Ovary (tissue), 10 donors: ENCODE data around the gene GOLGA8O. TPM values are rescaled to one million over a fixed set of nuclear protein-coding genes. Genes with fewer than 3 reads are reported as not detected.
"Not testable (repeated sequence)": the region's sequence is repeated elsewhere in the genome, so short reads cannot be mapped to it uniquely, and the experiment has no call there.

Experiments used
- DNase-seq, 5 donors: peaks; one replicate each; pipeline ENCODE4 v3.0.0-alpha.2; 2019 to 2020
- H3K27ac ChIP-seq, 2 donors: fragments of 200-600 bp; one replicate each; pipeline versions ENCODE4 v1.5.1 to v1.8.0; 2019 to 2022
- H3K27me3 ChIP-seq: fragments of 200-600 bp; one replicate; pipeline ENCODE4 v1.8.0; 2022
- H3K36me3 ChIP-seq: fragments of 200-600 bp; sonication (generic); one replicate; pipeline ENCODE4 v1.5.1; 2019
- H3K4me1 ChIP-seq: one replicate; pipeline ENCODE4 v1.8.1; 2013; ENCODE audit warnings: mild to moderate bottlenecking, moderate library complexity; ENCODE audit not compliant: insufficient read depth
- H3K4me3 ChIP-seq: fragments of 200-600 bp; sonication (generic); one replicate; pipeline ENCODE4 v1.5.1; 2017
- H3K9me3 ChIP-seq, 2 donors: fragments of 200-600 bp in 1 of 2; sonication (generic) in 1 of 2; one replicate each; pipeline versions ENCODE4 v1.5.1 to v1.8.1; 2013 to 2019; ENCODE audit warnings: mild to moderate bottlenecking in 1 of 2, moderate library complexity in 1 of 2
- WGBS, 3 donors: extraction: QIAGEN DNeasy Blood & Tissue Kit in 1 of 3; methylation state at CpG; one replicate each; pipeline versions ENCODE4 v1.1.5 to v1.1.7; 2013 to 2017; 5-methylcytosine and 5-hydroxymethylcytosine counted together
- intact Hi-C, 4 donors: fragments of 100-400 bp; cut with DNase I; formaldehyde crosslinking; loops; one replicate each; pipeline versions ENCODE4 v1.11.0 to v1.15.1; 2022 to 2023
- long read RNA-seq, 3 donors: library from polyadenylated mRNA in 2 of 3; unstranded in 2 of 3; transcript quantifications; one replicate each; pipeline ENCODE4 v2.0.0 and lab custom pipeline, GENCODE V29; 2021 to 2026
- polyA plus RNA-seq, 2 donors: library from polyadenylated mRNA; stranded (reverse); fragments of 200-250 nt in 1 of 2; fragments of 350-450 nt in 1 of 2; fragmentation: Illumina TruSeq in 1 of 2; extraction: RNeasy Lipid Tissue Mini Kit (QIAGEN cat#74804) in 1 of 2; gene quantifications; one replicate each; pipeline ENCODE4 v1.2.3, GENCODE V29; 2013 to 2014
- total RNA-seq, 7 donors: library from RNA; depleted of rRNA in 2 of 7; stranded (reverse); fragments of >200 nt in 2 of 7; fragmentation: NEBNext Ultra II Directional in 3 of 7; extraction: Animal tissue kit (Norgen Biotek cat#: 25700) in 3 of 7; gene quantifications; one replicate each; pipeline versions ENCODE4 v1.1.0 to v1.2.4, GENCODE V29; 2016 to 2023
- donor health status: DM: no; HTN: no; CAD: no; lungs with moderate emphysema.
- donor health status: DM: no; HTN: no; CAD: no.
- donor health status: Bipolar disorder and iron deficiency.
- donor health status: DM: yes; HTN: yes; CAD: no.
- donor health status: DM: no; HTN: no; CAD: no.
- donor health status: DM: yes; HTN: yes; CAD: no.

The GOLGA8O gene, protein sequence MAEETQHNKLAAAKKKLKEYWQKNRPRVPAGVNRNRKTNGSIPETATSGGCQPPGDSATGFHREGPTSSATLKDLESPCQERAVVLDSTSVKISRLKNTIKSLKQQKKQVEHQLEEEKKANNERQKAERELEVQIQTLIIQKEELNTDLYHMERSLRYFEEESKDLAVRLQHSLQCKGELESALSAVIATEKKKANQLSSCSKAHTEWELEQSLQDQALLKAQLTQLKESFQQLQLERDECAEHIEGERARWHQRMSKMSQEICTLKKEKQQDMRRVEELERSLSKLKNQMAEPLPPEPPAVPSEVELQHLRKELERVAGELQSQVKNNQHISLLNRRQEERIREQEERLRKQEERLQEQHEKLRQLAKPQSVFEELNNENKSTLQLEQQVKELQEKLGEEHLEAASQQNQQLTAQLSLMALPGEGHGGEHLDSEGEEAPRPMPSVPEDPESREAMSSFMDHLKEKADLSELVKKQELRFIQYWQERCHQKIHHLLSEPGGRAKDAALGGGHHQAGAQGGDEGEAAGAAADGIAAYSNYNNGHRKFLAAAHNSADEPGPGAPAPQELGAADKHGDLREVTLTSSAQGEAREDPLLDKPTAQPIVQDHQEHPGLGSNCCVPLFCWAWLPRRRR
- total RNA-seq (1 to 10 TPM in 6 of 7 donors, not detected in 1; 1.1 to 3.1 (median 1.5) TPM), polyA plus RNA-seq (1 to 10 TPM in 1 of 2 donors, under 1 TPM in 1; 0.58 to 7.7 TPM)
- long read RNA-seq, donor 1, partial matches to known transcripts: 0 of 1 reads
- long read RNA-seq, donor 1, other reads (novel, unspliced or antisense): 1 of 1 reads
- long read RNA-seq, donor 2: 0 reads
- long read RNA-seq, donor 3, partial matches to known transcripts: 0 of 1 reads
- long read RNA-seq, donor 3, other reads (novel, unspliced or antisense): 1 of 1 reads

DNA sequence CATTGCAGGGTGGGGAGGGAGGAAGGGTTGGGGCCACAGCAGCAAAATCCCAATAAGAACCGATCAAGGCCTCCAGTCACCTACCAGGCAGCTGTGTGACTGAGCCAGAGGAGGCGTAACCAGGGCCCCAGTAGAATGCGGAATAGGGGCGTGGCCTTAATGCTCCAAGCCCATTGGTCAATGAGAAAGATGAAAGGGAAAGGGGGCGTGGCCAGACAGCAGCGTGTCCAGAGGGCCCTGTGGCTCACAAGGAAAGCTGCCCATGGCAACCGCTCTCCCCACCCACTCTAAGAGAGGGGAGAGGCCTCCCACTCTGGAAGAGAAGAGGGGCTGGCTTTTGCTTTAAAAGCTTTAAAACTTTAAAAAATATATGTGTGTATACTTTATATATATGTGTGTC, at the start of gene GOLGA8O:
Gene GOLGA8O, minus strand, starts transcription at position 101 of the 400 bp plus-strand sequence. Its CDS starts 98 bp downstream, at position 3.
- DNase-seq, H3K4me1 ChIP-seq, H3K27me3 ChIP-seq, H3K36me3 ChIP-seq, H3K4me3 ChIP-seq, intact Hi-C loops, H3K9me3 ChIP-seq, H3K27ac ChIP-seq: not testable (repeated sequence)
- WGBS, 3 donors: no CpG with 5 or more reads among the region's 7 CpGs

DNA sequence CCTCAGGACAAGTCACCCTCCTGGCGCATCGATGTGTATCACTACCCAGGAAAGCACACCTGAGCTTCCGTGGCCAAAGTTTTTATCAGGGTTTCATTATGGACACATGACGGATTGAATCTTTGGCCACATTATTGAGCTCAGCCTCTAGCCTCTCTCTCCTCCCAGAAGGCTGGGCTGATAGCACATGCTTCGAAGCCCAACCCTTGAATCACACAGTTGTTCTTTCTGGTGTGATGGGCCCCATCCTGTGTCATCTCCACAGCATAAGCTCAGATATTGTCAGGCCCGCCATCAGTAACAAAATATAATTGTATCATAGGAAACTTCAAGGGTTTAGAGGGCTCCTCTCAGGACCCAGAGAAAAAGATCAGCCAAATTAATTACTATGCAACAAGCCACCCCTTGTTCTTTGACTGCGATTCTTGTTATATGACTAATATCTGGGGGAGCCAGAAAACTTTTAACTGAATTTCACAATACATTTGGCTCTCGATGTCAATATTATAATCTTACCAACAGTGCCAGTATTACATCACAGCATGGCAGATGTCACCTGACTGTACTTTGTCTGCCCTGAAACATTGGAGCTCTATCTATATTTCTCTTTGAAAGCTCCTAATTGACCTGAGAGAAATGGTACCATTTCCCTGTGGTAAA, 48.8 kb upstream of the GOLGA8O start:
- DNase-seq, H3K36me3 ChIP-seq, H3K4me3 ChIP-seq, H3K9me3 ChIP-seq, H3K27ac ChIP-seq, H3K27me3 ChIP-seq, H3K4me1 ChIP-seq, intact Hi-C loops: not testable (repeated sequence)
- WGBS, 3 donors: no CpG with 5 or more reads among the region's 8 CpGs

DNA sequence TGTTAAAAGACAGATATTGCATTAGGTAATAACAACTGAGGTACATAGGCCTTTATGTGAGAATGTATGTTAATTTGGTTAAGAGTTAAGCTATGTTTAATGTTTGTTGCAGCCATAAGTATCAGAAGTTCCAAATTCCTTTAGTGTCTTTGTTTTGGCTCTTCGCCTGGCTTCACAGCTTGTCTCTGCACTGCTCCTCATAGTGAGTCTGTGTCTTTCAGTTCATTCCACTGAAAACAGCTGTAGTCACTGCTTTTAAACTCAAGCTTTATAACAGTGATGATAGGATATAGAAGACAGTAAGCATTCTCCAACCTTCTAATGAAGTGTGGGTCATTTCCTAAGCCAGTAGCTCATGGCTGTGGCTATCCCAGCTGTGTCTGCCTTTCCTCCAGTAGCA, 47.5 kb upstream of the GOLGA8O start:
- H3K27ac ChIP-seq, H3K36me3 ChIP-seq: not testable (repeated sequence)
- 14 to 36% (median 28%) methylated on average over 1 of the region's 1 CpG for WGBS, 3 donors

DNA sequence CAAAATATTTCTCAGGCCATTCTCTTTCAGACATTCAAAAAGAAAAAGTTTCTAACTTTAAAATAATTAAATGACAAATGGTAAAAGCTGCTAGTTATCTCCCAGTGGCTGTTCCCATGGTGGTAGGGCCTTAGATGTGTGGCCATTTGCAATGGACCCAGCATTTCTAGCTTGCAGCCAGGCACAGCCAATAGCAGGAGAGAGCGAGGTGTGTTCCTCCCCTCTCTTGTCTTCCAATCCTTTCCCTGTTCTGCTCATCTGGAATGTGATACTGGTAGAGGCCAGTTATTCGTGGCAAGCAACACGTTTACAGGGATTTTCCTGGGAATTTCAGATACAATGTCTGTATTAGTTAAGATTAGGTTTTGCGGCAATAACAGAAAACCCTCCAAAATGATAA, 37.3 kb upstream of the GOLGA8O start:
- WGBS, 3 donors: no CpG with 5 or more reads among the region's 4 CpGs

More for the DNA sequence above, 47.5 kb upstream of the GOLGA8O start:
- H3K9me3 ChIP-seq, H3K4me3 ChIP-seq, H3K4me1 ChIP-seq, H3K27me3 ChIP-seq, intact Hi-C loops, DNase-seq: not testable (repeated sequence)

DNA sequence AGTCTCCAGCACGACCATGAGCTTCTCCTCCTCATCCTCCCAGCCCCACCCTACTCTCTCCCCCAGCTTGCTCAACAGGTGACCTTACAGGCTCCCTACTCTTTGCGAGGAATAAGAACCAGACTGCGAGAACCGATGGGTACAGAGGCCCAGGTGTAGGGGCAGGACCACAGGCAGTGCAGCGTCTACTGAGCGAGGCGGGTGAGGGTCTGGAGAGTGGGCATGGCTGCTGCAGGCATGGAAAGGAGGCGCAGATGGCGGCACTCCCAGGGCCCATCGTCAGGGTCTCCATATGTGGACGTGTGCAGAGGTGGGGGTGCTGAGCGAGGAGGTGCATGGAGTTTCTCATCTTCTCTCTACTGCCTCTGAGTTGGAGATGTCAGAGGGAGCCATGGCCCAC, 31.0 kb upstream of the GOLGA8O start:
- H3K36me3 ChIP-seq, H3K9me3 ChIP-seq, intact Hi-C loops, H3K4me3 ChIP-seq, H3K27ac ChIP-seq, H3K27me3 ChIP-seq, H3K4me1 ChIP-seq: not testable (repeated sequence)
- 91 to 93% (median 92%) methylated on average over 10 to 11 of the region's 12 CpGs for WGBS, 3 donors
- peak in 1 of 5 donors; percentile 9 for DNase-seq

More for the DNA sequence above, 37.3 kb upstream of the GOLGA8O start:
- H3K4me3 ChIP-seq, DNase-seq, intact Hi-C loops, H3K36me3 ChIP-seq, H3K27me3 ChIP-seq, H3K9me3 ChIP-seq, H3K27ac ChIP-seq, H3K4me1 ChIP-seq: not testable (repeated sequence)

DNA sequence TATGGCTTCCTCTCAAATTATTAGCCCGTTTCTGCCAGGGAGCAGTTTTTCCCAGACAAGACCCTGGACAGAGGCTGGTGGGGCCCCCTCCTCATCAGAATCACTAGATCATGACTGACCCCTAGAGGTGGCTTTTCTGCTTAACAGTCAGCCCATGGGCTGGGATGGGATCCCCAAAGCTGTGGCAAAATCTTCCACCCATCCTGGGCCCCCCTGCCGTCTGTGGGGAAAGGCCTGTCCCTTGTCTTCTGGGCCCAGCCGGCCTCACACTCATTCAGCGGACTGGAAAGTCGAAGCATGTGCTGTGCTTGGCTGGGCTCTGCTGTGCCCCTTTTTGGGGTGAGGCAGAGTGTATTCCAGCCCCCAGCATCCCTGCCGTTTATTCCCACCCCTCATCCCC, 27.9 kb upstream of the GOLGA8O start:
- DNase-seq, intact Hi-C loops, H3K27me3 ChIP-seq, H3K36me3 ChIP-seq, H3K9me3 ChIP-seq, H3K4me1 ChIP-seq, H3K4me3 ChIP-seq, H3K27ac ChIP-seq: not testable (repeated sequence)
- 17 to 30% methylated on average over 2 to 3 of the region's 6 CpGs; no CpG with 5 or more reads in 1 of the 3 donors for WGBS, 3 donors

DNA sequence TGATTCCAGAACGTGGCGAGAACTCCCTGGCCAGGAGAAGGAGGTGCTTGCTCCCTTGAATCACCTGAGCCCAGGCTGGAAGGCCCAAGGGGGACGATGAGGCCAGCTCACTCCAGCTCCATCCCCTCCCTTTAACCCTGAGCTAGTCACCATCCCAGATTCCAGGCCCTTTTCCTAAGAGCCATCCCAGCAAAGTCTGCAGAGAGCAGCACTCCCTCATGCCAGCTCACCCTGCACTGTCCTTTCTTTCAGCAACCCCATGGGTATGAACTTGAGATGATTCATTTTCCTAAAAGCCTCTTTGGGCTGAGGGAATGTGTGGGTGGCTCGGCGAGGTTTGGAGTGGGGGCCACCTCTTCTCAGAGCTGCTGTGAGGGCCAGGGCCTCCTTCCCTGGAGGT, 26.2 kb upstream of the GOLGA8O start:
- H3K4me3 ChIP-seq, H3K36me3 ChIP-seq, intact Hi-C loops, H3K9me3 ChIP-seq, H3K27me3 ChIP-seq, H3K27ac ChIP-seq, DNase-seq, H3K4me1 ChIP-seq: not testable (repeated sequence)
- no CpG with 5 or more reads among the region's 5 CpGs for WGBS, 3 donors

DNA sequence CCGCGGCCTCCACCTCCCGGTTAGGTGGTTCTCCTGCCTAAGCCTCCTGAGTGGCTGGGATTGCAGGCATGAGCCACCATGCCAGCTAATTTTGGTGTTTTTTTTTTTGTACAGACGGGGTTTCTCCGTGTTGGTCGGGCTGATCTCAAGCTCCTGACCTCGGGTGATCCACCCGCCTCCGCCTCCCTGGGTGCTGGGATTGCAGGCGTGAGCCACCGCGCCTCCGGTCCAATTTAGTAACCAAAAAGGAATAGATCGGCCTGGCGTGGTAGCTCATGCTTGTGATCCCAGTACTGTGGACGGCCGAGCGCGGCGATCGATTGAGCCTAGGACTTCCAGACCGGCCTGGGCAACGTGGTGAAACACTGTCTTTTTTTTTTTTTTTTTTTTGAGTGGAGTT, 12.6 kb upstream of the GOLGA8O start:
- H3K4me3 ChIP-seq, H3K27ac ChIP-seq, intact Hi-C loops, H3K36me3 ChIP-seq, H3K27me3 ChIP-seq, H3K9me3 ChIP-seq, DNase-seq, H3K4me1 ChIP-seq: not testable (repeated sequence)
- WGBS, 3 donors: 95 to 99% (median 97%) methylated on average over 15 to 23 of the region's 23 CpGs

DNA sequence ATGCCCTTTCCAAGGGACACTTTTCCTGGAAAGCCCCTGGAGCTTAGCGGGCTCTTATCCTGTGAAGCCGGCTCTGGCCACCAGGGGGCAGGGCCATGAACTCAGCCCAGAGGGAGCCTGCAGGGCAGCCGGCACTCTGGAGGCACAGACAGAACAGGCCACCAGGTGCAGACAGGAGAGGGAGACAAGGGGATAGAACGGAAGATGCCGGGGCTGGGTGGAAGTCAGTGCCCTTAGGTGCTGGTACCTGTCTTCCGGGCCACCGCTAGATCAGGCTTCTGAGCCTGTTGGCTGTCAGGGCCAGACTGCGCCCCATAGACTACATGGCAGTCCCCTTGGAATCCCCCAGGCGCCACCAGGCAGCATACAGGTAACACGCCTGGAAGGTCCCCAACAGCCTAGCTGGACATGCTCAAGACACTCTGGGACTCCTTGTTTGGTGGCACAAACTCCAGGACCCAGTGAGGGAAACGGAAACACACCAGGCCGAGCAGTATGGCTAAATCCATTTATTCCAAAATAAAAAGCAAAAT, 14.9 kb downstream of the GOLGA8O start:
- H3K27ac ChIP-seq, H3K4me3 ChIP-seq, DNase-seq, H3K9me3 ChIP-seq, intact Hi-C loops, H3K27me3 ChIP-seq, H3K4me1 ChIP-seq, H3K36me3 ChIP-seq: not testable (repeated sequence)
- WGBS, 3 donors: 32% methylated on average over 5 of the region's 12 CpGs; no CpG with 5 or more reads in 2 of the 3 donors

DNA sequence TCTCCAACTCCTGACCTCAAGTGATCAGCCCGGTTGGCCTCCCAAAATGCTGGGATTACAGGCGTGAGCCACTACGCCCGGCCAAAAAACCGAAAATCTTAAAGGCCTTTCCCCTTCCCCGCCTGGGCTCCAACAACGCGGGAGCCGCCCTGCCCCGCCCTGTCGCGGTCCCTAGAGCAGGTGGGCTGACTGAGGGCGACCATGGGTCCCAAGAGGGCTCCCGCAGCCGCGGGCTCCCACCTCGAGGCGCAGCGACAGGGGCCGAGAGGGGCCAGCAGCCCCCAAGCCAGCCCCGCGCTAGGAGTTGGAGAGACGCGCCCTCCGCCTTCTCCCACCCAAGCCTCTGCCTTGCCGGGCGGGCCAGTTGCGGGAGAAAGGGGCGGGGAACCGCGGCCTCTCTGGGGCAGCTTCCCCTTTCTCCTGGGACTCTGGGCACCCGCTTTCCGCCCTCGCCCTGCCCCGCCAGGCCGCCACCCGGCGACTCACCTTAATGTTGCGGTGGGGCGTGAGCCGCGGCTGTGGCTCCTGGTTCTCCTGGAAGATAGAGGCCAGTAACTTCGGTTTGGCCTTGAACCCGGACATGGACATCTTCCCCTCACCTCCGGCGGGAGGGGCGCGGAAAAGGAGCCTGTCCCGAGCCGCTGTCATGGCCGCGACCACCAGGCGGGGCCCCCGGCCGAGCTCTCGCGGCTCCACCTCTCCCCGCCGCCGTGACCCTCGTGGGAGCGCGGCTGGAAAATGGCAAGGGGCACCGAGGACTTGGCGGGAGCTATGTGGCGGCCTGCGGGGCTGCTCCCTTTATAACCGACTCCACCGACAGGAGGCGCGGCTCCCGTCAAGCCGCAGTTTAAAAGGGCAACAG, 21.1 kb downstream of the GOLGA8O start:
- H3K4me1 ChIP-seq, intact Hi-C loops, H3K27ac ChIP-seq, H3K36me3 ChIP-seq, H3K4me3 ChIP-seq, DNase-seq, H3K27me3 ChIP-seq, H3K9me3 ChIP-seq: not testable (repeated sequence)
- no CpG with 5 or more reads among the region's 73 CpGs for WGBS, 3 donors
